Measurements from ENCODE around the gene ADH5.
"Not testable (repeated sequence)": the region's sequence is repeated elsewhere in the genome, so short reads cannot be mapped to it uniquely, and the experiment has no call there.

The ADH5 gene

DNA sequence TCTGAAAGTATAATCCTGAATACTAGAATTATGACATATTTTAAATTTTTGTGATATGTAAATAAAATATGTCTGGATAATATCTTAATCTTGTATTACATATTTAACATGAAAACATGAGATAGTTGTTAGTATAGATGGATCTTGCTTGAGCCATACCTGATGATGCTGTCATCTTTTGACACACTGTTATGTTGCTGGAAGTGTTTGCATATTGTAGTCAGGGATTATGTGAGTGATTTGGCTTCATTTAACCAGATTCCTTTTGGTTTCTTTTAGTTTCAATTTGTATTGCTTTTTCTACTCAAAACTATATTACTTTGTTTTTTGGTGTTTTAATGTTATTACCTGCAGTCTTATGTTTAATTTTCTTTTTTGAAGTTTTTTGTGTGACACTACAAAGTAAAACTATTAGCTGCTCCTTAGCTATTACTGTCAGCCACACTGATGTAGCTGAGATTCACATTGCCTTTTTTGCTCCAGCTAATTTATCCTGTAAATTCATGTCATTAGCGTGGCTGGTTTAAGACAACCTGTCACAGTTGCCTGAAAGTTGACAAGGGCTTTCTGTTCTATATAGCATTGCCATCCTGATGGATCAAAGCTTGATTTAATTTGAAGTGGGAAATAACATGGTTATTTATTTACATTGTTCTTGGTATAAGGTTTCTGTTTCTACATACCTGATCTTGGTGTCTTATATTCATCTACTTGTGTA, 59.4 kb downstream of the ADH5 start:
- no peak for DNase-seq (ENCODE audit: low read depth)

- peak; percentile 52 for DNase-seq (ENCODE audit: low read depth)
Measured at GRCh38 chr4:99028187-99028586, 60.4 kb downstream of the ADH5 start.

GRCh38 chr4:99027304-99027703, 61.3 kb downstream of the ADH5 start:
- DNase-seq (ENCODE audit: low read depth): no peak

GRCh38 chr4:99025506-99025905, 63.1 kb downstream of the ADH5 start:
- DNase-seq (ENCODE audit: low read depth): no peak

- no peak for DNase-seq (ENCODE audit: low read depth)
Measured at GRCh38 chr4:99024481-99025275, 63.9 kb downstream of the ADH5 start.

- DNase-seq (ENCODE audit: low read depth): not testable (repeated sequence)
Measured at GRCh38 chr4:99023800-99024251, 64.8 kb downstream of the ADH5 start.

GRCh38 chr4:99022566-99022965, 66.0 kb downstream of the ADH5 start:
- no peak for DNase-seq (ENCODE audit: low read depth)

DNA sequence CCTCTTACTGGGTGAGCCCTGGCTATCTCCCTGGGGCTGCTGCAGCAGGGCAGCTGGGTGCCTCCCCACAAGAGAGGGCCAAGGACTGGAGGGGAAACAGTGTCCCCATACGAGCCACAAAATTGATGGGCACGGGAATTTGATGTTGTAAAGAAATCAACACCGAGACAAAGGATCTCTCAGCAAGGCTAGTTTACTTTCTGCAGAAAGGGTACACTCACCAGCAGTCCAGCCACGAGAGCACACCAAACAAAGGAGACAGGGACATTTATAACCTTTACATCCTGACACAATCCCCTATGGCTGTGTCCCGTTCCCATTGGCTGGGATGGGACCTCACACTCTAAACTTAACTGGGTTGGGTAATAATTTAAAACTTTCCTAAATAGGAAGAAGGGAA, 67.2 kb downstream of the ADH5 start:
- no peak for DNase-seq (ENCODE audit: low read depth)

Data from ELR (cell line).